T47D (cell line): ENCODE data around the gene THRB.

ENCODE experiments used
- DNase-seq, 2 experiments: peaks; one replicate each; pipeline versions ENCODE4 v3.0.0 to v3.0.0-alpha.2; 2011 to 2012; ENCODE audit warnings: low read depth in 1 of 2, low spot score in 1 of 2
- JUND ChIP-seq: IDR thresholded peaks from 2 replicates; pipeline ENCODE4 v1.6.1; 2012; ENCODE audit warnings: low read depth
- in situ Hi-C: cut with HindIII; loops from 2 replicates; pipeline ENCODE4 v1.10.0; 2016; ENCODE audit warnings: low sequenced_read_pairs, low pct_unique_long_range_greater_than_20kb

THRB gene

DNA sequence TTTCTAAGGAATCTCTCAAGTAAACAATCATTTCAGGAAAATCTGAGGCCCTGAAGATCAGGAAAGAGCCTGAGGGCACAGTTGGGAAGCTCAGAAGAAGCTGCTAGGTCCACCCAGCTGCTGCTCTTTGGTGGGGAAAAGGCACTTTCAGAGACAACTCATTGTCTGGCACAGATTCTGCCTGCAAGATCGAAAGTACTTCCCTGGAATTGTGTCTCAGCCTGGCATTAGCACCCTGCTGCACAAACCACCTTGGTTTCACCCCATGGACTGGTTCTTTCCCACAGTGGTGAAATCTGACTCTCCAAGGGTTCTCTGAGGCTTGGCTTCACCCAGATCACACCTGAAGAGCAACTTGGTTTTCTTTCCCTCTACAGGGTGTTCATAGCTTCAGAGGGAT lies 18.7 kb downstream of the THRB start:
- in situ Hi-C loops: no loop called here
- peak in 1 of 2 experiments; percentile 58 for DNase-seq

DNA sequence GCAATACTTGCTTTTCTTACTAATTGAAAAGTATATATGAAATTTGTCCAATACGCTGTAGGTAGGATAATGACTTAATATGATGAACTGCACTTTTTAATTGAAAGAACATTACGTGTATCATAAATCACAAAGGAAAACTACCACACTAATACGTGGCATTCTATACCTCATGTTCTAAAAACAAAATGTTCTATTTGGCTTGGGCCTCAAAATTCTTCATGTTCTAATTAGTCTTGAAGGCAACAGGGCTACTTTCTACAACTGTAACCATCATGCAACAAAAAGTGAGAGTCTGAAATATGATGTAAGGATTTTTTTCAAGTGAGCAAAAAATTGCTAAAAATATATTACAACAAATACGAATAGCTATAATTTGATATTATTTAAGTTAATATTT lies 19.8 kb downstream of the THRB start:
- in situ Hi-C loops: no loop called here
- DNase-seq: no peak
- no peak for TF ChIP-seq JUND

More for the DNA sequence above, 18.7 kb downstream of the THRB start:
- TF ChIP-seq JUND: no peak

DNA sequence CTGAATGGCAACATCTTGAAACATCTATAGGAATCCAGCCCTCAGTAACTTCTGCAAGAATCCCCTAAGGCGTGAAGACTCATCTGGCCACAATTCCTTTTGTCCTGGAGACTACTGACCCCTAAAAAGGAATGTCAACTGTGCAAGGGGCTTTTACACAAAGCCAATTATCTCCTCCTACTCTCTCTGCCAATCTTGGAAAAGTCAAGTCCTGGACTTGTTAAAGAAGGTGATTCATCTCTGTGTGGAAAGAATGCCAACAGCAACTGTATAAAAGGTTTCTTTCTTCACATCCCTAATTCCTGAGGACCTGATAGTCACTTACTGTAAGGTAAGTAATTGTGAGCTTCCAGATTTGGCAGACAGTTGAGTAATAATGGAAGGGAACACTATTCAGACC lies 22.3 kb downstream of the THRB start:
- in situ Hi-C loops: no loop called here
- no peak for DNase-seq
- TF ChIP-seq JUND: no peak

DNA sequence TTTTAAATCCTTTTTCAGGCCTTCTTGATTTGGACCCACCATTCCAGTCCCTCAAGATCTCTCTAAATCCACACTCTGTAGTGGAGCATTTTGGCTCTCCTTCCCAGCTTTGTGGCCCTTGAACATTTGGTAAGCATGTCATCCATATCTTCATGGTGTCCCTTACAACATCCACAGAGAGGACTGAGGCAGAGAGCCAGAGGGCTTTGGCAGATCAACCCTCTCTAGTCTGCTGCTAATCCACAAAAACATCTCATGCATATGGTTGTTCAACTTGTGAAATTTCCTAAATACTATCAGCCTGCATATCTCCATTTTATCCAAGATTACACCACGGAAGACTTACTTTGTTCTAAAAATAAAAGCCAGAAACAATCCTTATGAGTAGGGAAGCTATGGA lies 23.2 kb downstream of the THRB start:
- in situ Hi-C loops: no loop called here
- DNase-seq: no peak
- TF ChIP-seq JUND: no peak

DNA sequence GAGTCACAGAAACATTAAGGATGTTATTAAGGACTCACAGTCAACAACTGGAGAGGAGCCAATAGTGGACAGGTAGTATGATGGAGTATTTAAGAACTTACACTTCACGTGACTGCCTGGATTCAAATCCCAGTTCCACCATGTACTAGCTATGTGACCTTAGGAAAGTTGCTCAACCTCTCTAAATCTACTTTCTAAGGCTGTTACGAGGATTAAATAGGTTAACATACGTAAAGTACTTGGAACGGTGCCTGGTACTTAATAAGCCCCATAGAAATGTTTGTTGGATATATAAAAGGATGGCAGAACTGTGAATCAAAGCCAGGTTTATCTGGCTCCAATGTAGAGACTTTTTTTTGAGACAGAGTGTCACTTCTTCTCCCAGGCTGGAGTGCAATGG lies 24.4 kb downstream of the THRB start:
- TF ChIP-seq JUND: no peak
- no peak for DNase-seq
- in situ Hi-C loops: no loop called here

DNA sequence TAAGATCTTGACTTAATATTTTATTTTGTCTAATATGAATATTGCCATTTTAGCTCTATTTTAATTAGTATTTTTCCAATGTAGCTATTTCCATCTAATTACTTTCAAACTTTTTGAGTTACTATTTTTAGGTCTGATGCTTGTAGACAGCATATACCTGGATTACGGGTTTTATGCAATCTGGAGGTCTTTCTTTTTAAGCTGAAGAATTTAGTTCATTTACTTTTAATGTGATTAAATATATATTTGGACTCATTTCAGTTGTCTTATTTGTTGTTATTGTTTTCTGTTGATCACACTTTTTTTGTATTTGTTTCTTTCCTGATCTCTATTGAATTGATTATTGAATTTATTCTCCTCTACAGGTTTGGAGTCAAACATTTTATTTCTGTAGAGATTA lies 30.3 kb downstream of the THRB start:
- no peak for DNase-seq
- no peak for TF ChIP-seq JUND
- in situ Hi-C loops: no loop called here

DNA sequence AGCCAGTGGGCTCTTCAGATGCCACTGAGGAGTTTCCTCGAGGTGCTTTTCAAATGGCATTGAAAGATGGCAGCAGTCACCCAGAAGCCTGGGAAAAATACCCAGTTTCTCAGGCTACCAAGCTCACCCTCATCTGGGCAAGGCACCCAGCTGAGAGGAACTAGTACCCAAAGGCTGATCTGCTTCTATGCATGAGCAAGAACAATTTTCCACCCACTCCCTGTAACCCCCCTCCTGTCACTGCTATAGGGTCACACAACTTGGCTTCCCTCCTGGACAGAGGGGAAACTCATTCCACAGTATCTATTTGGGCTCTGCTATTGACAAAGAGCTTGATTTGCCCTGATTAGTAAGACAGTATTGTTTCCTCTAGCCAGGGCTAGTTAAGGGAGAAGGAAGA lies 31.9 kb downstream of the THRB start:
- in situ Hi-C loops: no loop called here
- no peak for TF ChIP-seq JUND
- no peak for DNase-seq

DNA sequence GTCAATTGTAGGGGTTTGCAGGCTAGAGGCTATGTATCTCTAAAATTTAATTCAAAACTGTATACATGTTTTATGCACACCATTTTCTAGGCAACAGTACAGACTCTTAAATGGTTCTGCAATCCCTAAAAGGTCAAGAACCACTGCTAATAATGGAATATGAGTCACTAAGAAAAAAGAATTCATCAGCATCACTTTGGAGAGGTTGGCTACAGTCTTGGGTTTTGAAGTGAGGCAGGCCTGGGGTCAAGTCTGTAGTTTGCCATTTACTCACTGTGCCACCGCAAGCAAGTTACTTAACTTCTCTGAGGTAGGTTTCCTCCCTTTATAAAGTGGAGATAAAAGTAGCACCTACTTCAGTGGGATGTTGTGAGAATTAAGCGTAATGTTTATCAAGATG lies 33.7 kb downstream of the THRB start:
- no peak for TF ChIP-seq JUND
- DNase-seq: no peak
- in situ Hi-C loops: no loop called here

DNA sequence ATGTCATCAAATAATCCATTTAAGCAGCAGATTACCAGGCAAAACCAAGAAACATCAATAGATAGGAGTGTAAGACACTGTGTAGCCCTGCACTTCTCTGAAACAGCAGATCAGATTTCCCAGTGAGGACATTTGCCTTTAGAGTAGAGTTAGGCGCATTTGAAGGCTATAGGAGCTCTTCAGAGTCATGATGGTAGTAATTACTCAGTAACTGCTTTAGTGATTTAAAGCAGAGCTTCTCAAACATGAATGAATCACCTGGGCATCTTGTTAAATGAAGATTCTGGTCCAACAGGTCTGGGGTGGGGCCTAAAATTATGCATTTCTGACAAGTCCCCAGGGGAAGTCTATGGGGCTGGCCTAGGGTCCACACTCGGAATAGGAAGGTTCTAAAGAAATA lies 36.9 kb downstream of the THRB start:
- in situ Hi-C loops: no loop called here
- TF ChIP-seq JUND: no peak
- no peak for DNase-seq

DNA sequence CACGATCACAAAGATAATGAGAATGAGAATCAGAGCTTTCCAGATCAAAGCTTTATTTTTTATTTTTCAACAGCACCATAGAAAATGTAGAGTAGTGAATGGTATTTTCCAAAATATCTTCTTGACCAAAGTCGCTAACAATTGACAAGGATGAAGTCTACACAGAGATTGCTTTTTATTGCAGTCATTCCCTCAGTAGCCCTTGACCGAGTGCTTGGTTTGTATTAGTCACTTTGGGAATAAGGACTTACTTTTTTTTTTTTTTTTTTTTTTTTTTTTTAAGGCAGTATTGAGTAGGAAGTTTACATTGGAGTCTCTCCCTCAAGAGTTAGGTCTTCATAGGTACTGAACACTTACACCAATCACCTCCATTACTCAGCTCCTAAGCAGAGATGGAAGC lies 39.8 kb downstream of the THRB start:
- TF ChIP-seq JUND: no peak
- DNase-seq: no peak
- in situ Hi-C loops: no loop called here

DNA sequence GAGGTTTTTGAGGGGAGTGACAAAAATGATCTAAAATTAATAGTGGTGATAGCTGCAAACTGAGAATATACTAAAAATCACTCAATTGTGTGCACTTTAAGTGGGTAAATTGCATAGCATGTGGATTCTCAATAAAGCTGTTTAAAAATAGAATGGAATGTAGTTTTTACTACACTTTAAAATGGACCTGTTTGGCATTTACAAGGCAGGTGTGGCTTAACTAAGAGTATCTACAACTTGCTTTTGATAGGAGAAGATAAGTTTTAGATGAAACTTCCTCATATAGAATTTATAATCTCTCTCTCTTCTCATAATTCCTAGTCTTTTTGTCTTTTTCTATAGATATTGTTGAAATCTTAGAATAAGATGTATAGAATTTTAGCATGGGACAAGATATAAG lies 40.3 kb downstream of the THRB start:
- DNase-seq: no peak
- no peak for TF ChIP-seq JUND
- in situ Hi-C loops: no loop called here

DNA sequence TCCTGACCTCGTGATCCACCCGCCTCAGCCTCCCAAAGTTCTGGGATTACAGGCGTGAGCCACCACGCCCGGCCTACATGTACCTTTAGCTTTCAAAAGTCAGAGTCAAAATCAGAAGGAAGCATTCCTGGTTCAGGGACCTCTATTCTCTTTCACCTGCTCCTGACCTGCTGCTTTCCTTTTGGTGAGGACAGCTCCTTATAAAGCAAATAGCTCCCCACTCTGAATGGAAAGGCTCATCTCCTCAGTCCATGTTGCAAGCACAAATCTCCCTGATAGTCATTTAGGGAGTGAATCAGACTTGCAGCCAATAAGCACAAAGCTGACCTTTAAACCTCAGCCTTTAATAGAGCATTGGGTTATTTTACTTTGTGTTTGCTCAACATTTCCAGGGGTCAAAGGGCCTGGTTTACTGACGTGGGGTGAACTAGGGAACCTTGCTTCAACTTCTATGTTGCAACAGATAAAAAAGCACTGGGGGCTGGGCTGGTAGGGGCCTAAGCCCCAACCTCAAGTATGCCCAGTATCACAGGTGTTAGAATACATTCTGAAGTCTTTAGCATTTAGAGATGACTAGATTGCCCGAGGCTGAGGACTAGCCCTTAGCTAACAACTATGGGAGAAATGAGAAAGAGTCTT lies 43.1 kb downstream of the THRB start:
- in situ Hi-C loops: no loop called here
- no peak for DNase-seq
- no peak for TF ChIP-seq JUND

DNA sequence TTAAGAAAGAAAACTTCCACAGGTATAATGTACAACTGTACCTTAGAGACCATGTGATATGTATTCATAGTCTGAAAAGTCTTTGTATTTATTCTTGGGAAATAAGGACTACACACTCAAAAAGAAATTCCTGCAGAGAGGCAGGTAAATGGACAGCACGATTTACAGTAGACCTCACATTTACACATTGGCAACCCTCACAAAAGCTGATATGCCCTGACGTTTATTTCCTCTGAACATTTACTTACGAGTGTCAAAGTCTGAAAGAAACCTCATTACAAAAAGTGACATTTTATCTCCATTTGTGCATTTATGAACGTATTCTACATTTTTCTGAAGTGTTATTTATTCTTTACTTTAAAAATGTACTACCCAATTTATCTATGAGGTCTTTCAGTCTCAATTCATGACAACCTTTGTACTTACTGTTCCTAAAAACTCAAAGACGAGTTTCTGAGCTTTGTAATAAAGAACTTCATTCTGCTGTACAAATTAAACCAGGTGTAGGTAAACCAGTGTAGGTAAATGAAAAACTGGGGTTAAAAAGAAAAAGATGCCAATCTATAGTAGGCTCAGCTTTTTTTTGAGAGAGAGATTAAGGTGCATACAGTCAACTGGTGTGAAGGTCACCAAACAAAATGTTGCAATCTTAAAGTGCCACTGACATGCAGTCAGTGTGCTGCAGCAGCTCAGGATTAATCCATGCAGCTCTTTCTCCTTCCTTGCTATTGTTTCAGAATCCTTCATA lies 44.3 kb downstream of the THRB start:
- DNase-seq: no peak
- TF ChIP-seq JUND: no peak
- in situ Hi-C loops: no loop called here

DNA sequence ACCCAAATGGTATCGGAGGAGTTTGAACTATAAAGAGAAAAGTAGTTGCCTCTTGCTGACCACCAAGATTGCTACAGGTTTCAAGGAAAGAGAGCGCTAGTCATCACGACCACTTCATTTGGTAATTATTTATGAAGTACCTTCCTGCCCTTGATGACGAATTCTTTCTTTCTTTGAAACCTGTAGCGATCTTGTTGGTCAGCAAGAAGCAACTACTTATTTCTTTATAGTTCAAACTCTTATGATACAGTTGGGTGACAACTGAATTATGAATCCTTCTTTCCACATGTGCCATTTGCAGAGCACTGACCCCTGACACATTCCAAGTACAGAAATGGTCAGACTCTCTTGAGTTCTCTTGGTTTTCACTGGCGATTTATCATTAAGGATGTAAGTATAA lies 46.8 kb downstream of the THRB start:
- TF ChIP-seq JUND: no peak
- in situ Hi-C loops: no loop called here
- no peak for DNase-seq
